ENCODE results near the gene DEGS1. TPM values are rescaled to one million over a fixed set of nuclear protein-coding genes. Genes with fewer than 3 reads are reported as not detected.
A peak's percentile ranks its signal among the peaks of the same experiment; 100 is the strongest.

The DEGS1 gene
- total RNA-seq: 10 to 100 TPM; 84.0 to 95.1 TPM

DNA sequence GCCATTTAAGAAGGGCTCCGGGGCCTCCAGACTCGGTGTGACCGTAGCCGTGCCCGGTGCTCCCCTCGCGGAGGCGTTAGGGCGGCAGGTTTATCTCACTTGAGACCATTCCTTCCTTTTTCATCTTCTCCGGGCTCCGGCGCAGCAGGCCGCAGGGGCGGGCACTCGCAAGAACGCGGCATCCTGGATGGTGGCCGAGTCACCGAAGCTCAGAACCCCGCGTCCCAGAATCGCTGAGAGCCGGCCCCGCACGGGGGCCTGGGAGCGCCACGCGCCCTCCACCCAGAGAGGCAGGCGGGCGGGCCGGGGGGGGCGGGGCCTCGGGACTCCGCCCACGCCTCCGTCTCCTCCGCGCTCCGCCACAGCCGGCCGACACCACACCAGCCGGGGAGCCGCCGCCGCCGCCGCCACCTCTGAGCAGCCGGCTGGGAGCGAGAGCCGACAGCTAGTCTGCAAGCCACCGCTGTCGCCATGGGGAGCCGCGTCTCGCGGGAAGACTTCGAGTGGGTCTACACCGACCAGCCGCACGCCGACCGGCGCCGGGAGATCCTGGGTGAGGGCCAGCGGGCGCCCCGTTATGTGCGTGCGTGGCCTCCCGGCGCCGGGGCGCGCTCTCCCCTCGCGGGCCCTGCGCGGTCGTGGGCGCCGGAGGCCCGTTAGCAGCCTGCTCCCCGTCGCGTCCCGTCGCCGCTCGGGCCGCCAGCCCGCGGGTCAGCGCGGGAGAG, at the start of gene DEGS1:
Gene DEGS1, plus strand, starts transcription at position 375 of the 725 bp plus-strand sequence. Its CDS starts 97 bp downstream, at position 472.
- H3K9me3 ChIP-seq: no peaks in the 10 kb centered on the region
- TF ChIP-seq, protein P1, sequence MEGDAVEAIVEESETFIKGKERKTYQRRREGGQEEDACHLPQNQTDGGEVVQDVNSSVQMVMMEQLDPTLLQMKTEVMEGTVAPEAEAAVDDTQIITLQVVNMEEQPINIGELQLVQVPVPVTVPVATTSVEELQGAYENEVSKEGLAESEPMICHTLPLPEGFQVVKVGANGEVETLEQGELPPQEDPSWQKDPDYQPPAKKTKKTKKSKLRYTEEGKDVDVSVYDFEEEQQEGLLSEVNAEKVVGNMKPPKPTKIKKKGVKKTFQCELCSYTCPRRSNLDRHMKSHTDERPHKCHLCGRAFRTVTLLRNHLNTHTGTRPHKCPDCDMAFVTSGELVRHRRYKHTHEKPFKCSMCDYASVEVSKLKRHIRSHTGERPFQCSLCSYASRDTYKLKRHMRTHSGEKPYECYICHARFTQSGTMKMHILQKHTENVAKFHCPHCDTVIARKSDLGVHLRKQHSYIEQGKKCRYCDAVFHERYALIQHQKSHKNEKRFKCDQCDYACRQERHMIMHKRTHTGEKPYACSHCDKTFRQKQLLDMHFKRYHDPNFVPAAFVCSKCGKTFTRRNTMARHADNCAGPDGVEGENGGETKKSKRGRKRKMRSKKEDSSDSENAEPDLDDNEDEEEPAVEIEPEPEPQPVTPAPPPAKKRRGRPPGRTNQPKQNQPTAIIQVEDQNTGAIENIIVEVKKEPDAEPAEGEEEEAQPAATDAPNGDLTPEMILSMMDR (IDR thresholded peaks at IDR 0.05): peak in 1 of 2 donors; percentile 14
- H3K27ac ChIP-seq: peak within 1 kb of the TSS; percentile 94 to 95
- H3K27me3 ChIP-seq: no peaks in the 10 kb centered on the region
- H3K36me3 ChIP-seq: no peaks in the 10 kb centered on the region
- H3K4me1 ChIP-seq: peaks cover 0 to 22% of the 10 kb centered on the region in 2 donors
- H3K4me3 ChIP-seq: peak within 1 kb of the TSS; percentile 89 to 92
- DNase-seq (ENCODE audit: low spot score): peak; percentile 81

DNA sequence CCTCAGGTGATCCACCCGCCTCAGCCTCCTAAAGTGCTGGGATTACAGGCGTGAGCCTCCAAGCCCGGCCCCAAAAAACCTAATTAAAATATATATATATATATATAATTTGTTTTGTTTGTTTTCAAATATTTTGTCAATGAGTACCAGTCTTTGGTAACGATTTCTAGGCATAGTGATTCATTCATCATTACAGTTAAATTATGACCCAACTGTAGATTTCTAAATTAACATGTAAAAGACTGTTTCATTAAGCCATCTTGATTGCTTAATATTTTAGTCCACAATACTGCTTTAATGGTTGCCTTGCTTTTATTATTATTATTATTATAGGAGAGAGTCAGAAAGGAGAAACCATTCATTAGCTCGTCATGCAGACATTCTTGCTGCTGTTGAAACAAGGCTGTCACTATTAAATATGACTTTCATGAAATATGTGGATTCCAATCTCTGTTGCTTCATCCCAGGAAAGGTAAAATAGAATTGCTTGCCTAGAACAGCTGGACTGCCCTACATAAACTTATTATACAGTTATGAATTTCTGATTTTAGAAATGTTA, 49.2 kb upstream of the DEGS1 start:
- Histone ChIP-seq H3K9me3 (no peaks in the 10 kb centered on the region), H3K27ac (no peak overlapping the region), H3K4me1 (no peaks in the 10 kb centered on the region), H3K36me3 (peaks cover 40% of the 10 kb centered on the region), H3K4me3 (no peak overlapping the region), H3K27me3 (no peaks in the 10 kb centered on the region)
- DNase-seq (ENCODE audit: low spot score): no peak
- TF ChIP-seq, protein P1 (IDR thresholded peaks at IDR 0.05): no peak

DNA sequence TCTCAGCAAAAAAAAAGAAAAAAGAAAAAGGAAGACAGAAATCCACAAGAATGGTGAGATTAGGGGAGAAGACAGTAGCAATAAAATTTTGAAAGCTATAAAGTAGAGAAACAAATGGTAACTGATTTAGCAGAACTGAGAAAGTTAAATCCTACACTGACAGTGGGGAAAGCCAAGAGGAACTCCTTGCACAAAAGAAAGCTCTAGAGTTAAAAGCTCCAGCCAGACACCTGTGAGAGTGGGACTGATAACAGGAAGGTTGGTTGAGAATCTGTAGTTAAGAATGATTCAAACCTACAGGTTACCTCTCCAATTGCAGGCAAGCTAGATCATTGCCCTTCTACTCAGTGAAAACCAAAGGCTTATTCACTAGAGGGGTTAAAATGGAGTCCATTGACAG, 45.5 kb upstream of the DEGS1 start:
- Histone ChIP-seq H3K4me1 (no peaks in the 10 kb centered on the region), H3K9me3 (no peaks in the 10 kb centered on the region), H3K27me3 (no peaks in the 10 kb centered on the region), H3K36me3 (peaks cover 37% of the 10 kb centered on the region), H3K27ac (no peak overlapping the region), H3K4me3 (no peak overlapping the region)
- TF ChIP-seq, protein P1 (IDR thresholded peaks at IDR 0.05): no peak
- no peak for DNase-seq (ENCODE audit: low spot score)

DNA sequence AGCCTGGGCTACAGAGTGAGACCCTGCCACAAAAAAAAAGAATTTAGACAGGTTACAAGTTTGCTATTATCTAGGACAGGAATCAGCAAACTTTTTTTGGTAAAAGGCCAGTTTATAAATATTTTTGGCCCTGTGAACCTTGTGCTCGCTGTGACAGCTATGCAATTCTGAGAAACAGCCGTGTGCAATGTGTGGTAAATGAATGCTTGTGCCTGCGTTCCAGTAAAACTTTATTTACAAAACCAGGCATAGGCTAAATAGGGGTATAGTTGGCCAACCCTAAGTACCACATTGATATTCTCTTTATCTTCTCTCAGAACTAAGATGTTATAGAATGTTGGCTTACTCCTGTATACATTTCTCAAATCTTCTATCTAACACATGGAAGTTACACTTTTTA, 44.8 kb upstream of the DEGS1 start:
- TF ChIP-seq, protein P1 (IDR thresholded peaks at IDR 0.05): no peak
- no peaks in the 10 kb centered on the region for H3K4me1 ChIP-seq
- no peak overlapping the region for H3K27ac ChIP-seq
- H3K9me3 ChIP-seq: no peaks in the 10 kb centered on the region
- no peak for DNase-seq (ENCODE audit: low spot score)
- H3K4me3 ChIP-seq: no peak overlapping the region
- peaks cover 31% of the 10 kb centered on the region for H3K36me3 ChIP-seq
- no peaks in the 10 kb centered on the region for H3K27me3 ChIP-seq

DNA sequence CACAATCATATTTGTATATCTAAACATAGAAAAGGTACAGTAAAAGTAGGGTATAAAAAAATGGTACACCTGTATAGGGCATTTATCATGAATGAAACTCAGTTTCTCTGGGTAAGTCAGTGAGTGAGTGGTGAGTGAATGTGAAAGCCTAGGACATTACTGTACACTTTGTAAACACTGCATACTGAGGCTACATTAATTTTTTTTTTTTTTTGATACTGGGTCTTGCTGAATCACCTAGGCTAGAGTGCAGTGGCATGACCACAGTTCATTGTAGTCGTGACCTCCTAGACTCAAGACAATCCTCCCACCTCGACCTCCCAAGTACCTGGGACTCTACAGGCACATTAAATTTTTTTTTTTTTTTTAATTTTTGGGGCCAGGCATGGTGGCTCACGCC, 41.3 kb upstream of the DEGS1 start:
- Histone ChIP-seq H3K27me3 (no peaks in the 10 kb centered on the region), H3K27ac (no peak overlapping the region), H3K4me1 (no peaks in the 10 kb centered on the region), H3K9me3 (no peaks in the 10 kb centered on the region), H3K4me3 (no peak overlapping the region), H3K36me3 (peaks cover 25% of the 10 kb centered on the region)
- TF ChIP-seq, protein P1 (IDR thresholded peaks at IDR 0.05): no peak
- DNase-seq (ENCODE audit: low spot score): no peak

Data from right atrium auricular region (tissue), 2 donors.